Measurements from ENCODE around the gene PRPH. TPM values are rescaled to one million over a fixed set of nuclear protein-coding genes. Genes with fewer than 3 reads are reported as not detected.
"Not testable (repeated sequence)": the region's sequence is repeated elsewhere in the genome, so short reads cannot be mapped to it uniquely, and the experiment has no call there.

PRPH gene
- total and polyA plus RNA-seq, 9 of the 15 experiments (the other 6 are each of a cell fraction or from before 2014, with no cell fraction given) = 0.27 to 1.9 (median 1.3) TPM; not detected in 1

DNA sequence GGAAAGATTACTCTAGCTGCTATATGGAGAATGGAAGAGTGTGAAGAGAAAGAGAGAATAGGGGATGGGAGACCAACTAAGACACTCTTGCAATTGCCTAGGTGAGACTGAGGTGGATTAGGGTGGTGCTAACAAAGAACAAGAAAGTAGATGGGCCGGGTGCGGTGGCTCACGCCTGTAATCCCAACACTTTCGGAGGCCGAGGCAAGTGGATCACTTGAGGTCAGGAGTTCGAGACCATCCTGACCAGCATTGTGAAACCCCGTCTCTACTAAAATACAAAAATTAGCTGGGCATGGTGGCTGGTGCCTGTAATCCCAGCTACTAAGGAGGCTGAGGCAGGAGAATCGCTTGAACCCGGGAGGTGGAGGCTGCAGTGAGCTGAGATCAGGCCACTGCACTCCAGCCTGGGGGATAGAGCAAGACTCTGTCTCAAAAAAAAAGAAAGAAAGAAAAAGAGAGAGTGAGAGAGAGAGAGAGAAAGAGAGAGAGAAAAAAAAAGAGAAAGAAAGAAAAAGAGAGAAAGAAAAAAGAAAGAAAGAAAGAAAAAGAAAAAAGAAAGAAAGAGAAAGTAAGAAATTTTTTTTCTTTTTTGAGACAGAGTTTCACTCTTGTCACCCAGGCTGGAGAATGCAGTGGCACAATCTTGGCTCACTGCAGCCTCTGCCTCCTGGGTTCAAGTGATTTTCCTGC is 25.6 kb downstream of the PRPH start:
- FAIRE-seq; H3K27me3 ChIP-seq (ENCODE audit: control insufficient read depth in 2 of 2, insufficient read depth in 2 of 2, low read length in 2 of 2); H3K9me1 ChIP-seq (ENCODE audit: control insufficient read depth, insufficient read depth, low read length); H2AFZ ChIP-seq (ENCODE audit: low read depth, low read length); DNase-seq (ENCODE audit: extremely low read depth in 1 of 4, low spot score in 3 of 4); intact Hi-C loops (cut with micrococcal nuclease); BruUV-seq (replicated peaks); H3K4me2 ChIP-seq (ENCODE audit: insufficient read depth, low read length); H3K27ac ChIP-seq (ENCODE audit: extremely low read depth, low read depth, low read length); in situ Hi-C loops (cut with MboI); H3K4me3 ChIP-seq; H3K9ac ChIP-seq (ENCODE audit: insufficient read depth in 1 of 2, low read depth in 2 of 2, low read length in 2 of 2); H3K9me3 ChIP-seq (replicated peaks; ENCODE audit: control insufficient read depth, insufficient read depth, low read depth, low read length); H4K20me1 ChIP-seq (replicated peaks; ENCODE audit: control insufficient read depth, insufficient read depth, low read length); ATAC-seq: not testable (repeated sequence)
- CTCF ChIA-PET (ENCODE audit: low intra/inter-chr PET ratio) = interaction anchor here (0.7 kb wide), 1 partner anchor 329 kb away, joined by 3 read pairs; no protein-coding TSS in a partner anchor
- H3K36me3 ChIP-seq (ENCODE audit: control insufficient read depth, insufficient read depth, low read length) = peaks cover 15% of the 10 kb centered on the region; the same call in 2 of the 3 replicates
- TF ChIP-seq, protein P1, sequence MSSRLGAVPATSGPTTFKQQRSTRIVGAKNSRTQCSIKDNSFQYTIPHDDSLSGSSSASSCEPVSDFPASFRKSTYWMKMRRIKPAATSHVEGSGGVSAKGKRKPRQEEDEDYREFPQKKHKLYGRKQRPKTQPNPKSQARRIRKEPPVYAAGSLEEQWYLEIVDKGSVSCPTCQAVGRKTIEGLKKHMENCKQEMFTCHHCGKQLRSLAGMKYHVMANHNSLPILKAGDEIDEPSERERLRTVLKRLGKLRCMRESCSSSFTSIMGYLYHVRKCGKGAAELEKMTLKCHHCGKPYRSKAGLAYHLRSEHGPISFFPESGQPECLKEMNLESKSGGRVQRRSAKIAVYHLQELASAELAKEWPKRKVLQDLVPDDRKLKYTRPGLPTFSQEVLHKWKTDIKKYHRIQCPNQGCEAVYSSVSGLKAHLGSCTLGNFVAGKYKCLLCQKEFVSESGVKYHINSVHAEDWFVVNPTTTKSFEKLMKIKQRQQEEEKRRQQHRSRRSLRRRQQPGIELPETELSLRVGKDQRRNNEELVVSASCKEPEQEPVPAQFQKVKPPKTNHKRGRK (tag; IDR thresholded peaks at IDR 0.05) = peak; percentile 91
- 77% methylated on average over 9 of the region's 9 CpGs for WGBS (ENCODE audit: insufficient coverage, low coverage, missing lambda C conversion rate)
- H3K4me1 ChIP-seq (replicated peaks in 1 of 2; ENCODE audit: control insufficient read depth in 2 of 2, insufficient read depth in 2 of 2, low read length in 2 of 2) = peaks cover 5 to 13% of the 10 kb centered on the region in 2 experiments; a peak in 3 of 5 replicates
- peaks cover 22% of the 10 kb centered on the region for H3K79me2 ChIP-seq (ENCODE audit: control insufficient read depth, insufficient read depth, low read length)
- POLR2A ChIA-PET = interaction anchor here (0.9 to 2.9 kb wide), 3 partner anchors 15 to 54 kb away, joined by 3 to 21 read pairs (median 3); no protein-coding TSS in a partner anchor

DNA sequence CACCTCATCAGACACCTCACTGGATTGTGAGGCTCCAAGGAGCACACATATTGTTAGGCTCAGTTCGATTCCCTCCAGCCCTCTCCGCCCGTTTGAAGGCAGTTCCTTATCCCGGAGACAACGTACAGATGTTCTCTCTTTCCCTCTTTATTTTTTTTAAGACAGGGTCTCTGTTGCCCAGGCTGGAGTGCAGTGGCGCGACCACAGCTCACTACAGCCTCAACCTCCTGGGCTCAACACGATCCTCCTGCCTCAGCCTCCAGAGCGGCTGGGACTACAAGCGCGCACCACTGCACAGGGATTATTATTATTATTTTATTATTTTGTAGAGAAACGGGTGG is 27.4 kb downstream of the PRPH start:
- Histone ChIP-seq H3K9me3 (replicated peaks; ENCODE audit: control insufficient read depth, insufficient read depth, low read depth, low read length) (no peaks in the 10 kb centered on the region), H3K4me1 (replicated peaks in 1 of 2; ENCODE audit: control insufficient read depth in 2 of 2, insufficient read depth in 2 of 2, low read length in 2 of 2) (peaks cover 5 to 16% of the 10 kb centered on the region in 2 experiments; a peak in 3 of 5 replicates), H3K36me3 (ENCODE audit: control insufficient read depth, insufficient read depth, low read length) (peaks cover 33% of the 10 kb centered on the region; the same call in 2 of the 3 replicates), H3K4me3 (peak overlapping the region; percentile 74), H3K4me2 (ENCODE audit: insufficient read depth, low read length) (peak overlapping the region; percentile 94), H2AFZ (ENCODE audit: low read depth, low read length) (peak overlapping the region; percentile 93), H3K9me1 (ENCODE audit: control insufficient read depth, insufficient read depth, low read length) (no peaks in the 10 kb centered on the region), H3K9ac (ENCODE audit: insufficient read depth in 1 of 2, low read depth in 2 of 2, low read length in 2 of 2) (peak overlapping the region; percentile 90 to 94), H3K27me3 (ENCODE audit: control insufficient read depth in 2 of 2, insufficient read depth in 2 of 2, low read length in 2 of 2) (no peaks in the 10 kb centered on the region), H4K20me1 (replicated peaks; ENCODE audit: control insufficient read depth, insufficient read depth, low read length) (no peaks in the 10 kb centered on the region), H3K27ac (ENCODE audit: extremely low read depth, low read depth, low read length) (peak overlapping the region; percentile 85), H3K79me2 (ENCODE audit: control insufficient read depth, insufficient read depth, low read length) (peaks cover 22% of the 10 kb centered on the region)
- in situ Hi-C loops (cut with MboI) = no loop called here
- FAIRE-seq (no peak), DNase-seq (ENCODE audit: extremely low read depth in 1 of 4, low spot score in 3 of 4) (no peak), ATAC-seq (peak; percentile 2)
- TSS peak; percentile 97 for BruUV-seq (replicated peaks)
- intact Hi-C loops (cut with micrococcal nuclease) = no loop called here
- ChIA-PET POLR2A (interaction anchor here (0.6 to 3.1 kb wide), 21 partner anchors 9 to 312 kb away, joined by 3 to 32 read pairs (median 6); partner anchors contain the start of genes C1QL4, DNAJC22, PRPH and TUBA1B), CTCF (ENCODE audit: low intra/inter-chr PET ratio) (no interaction called here)
- WGBS (ENCODE audit: insufficient coverage, low coverage, missing lambda C conversion rate) = 4% methylated on average over 12 of the region's 12 CpGs
- no peak for TF ChIP-seq FOXK1 (CRISPR knock-in tag; IDR thresholded peaks at IDR 0.05; ENCODE audit: borderline replicate concordance)

Measured in K562 (cell line).